GM23338 (cell line): ENCODE results near the gene DNAJC7.

ENCODE experiments used
- CREB1 ChIP-seq: fragments of 250-450 bp; sonication (Bioruptor Pico); IDR thresholded peaks from 2 replicates; pipeline ENCODE4 v1.5.0; 2020; ENCODE audit warnings: low read depth, mild to moderate bottlenecking, moderate library complexity
- CTCF ChIP-seq, 2 experiments: fragments of 200-600 bp in 1 of 2; sonication (generic) in 1 of 2; conservative IDR thresholded peaks; 2 replicates each; pipeline versions ENCODE4 v1.5.1 to v1.6.1; 2016 to 2017; ENCODE audit warnings: antibody characterized with exemption in 2 of 2, low read depth in 2 of 2, mild to moderate bottlenecking in 2 of 2, moderate library complexity in 1 of 2
- JUNB ChIP-seq: IDR thresholded peaks from one replicate; pipeline ENCODE4 v1.6.1; 2016; ENCODE audit warnings: antibody characterized with exemption; ENCODE audit not compliant: unreplicated experiment
- STAT1 ChIP-seq: IDR thresholded peaks from one replicate; pipeline ENCODE4 v1.6.1; 2016; ENCODE audit warnings: antibody characterized with exemption; ENCODE audit not compliant: unreplicated experiment
- ZNF114 ChIP-seq: fragments of 250-450 bp; sonication (Bioruptor Pico); IDR thresholded peaks from 2 replicates; pipeline ENCODE4 v1.5.0; 2020; ENCODE audit warnings: mild to moderate bottlenecking, moderate library complexity
- TF ChIP-seq, protein P1 (sequence below): IDR thresholded peaks from one replicate; pipeline ENCODE4 v1.6.1; 2018; ENCODE audit warnings: antibody characterized with exemption; ENCODE audit not compliant: unreplicated experiment

DNA sequence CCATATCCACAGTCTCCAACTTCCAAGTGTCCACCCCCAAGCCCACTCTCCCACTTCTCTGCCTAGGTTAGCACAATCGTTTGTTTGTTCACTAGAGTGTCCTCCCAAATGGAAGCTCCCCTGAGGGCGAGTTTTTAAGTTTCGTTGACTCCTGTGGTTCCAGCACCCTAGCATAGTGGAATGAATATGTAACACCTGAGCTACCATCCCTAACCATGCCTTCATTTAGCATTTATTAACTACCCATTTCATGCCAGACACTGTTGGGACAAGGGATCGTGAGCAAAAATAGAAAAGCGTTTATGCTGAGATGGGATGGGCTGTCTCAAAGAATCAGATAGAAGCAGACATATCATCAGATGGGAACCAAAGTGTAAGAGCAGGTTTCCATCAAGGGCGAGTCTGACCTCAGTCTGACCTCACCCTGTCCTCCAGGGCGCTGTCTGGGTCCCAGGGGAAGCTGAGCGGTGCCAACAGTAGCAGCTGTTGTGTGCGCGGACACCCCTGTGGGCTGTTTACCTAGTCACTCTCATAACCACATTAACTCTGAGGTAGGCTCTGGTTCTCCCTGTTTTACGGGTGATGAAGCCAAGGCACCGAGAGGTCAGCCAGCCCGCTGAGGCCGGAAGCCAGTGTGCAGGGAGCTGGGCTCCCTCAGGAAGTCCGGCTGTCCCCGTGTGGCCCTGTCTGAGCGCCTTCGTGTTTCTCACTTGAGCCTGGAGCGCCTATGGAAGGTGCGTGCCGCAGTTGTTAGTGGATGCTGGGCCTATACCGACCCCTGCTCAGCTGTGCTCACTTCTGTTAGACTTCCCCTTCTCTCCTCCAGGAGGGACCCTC lies 44.5 kb downstream of the DNAJC7 start:
- no peak for TF ChIP-seq CTCF (conservative IDR thresholded peaks at IDR 0.05; ENCODE audit: low read depth in 2 of 2)
- TF ChIP-seq CREB1 (CRISPR knock-in tag) = no peak
- TF ChIP-seq JUNB = no peak
- TF ChIP-seq ZNF114 (CRISPR knock-in tag) = no peak
- TF ChIP-seq, protein P1, sequence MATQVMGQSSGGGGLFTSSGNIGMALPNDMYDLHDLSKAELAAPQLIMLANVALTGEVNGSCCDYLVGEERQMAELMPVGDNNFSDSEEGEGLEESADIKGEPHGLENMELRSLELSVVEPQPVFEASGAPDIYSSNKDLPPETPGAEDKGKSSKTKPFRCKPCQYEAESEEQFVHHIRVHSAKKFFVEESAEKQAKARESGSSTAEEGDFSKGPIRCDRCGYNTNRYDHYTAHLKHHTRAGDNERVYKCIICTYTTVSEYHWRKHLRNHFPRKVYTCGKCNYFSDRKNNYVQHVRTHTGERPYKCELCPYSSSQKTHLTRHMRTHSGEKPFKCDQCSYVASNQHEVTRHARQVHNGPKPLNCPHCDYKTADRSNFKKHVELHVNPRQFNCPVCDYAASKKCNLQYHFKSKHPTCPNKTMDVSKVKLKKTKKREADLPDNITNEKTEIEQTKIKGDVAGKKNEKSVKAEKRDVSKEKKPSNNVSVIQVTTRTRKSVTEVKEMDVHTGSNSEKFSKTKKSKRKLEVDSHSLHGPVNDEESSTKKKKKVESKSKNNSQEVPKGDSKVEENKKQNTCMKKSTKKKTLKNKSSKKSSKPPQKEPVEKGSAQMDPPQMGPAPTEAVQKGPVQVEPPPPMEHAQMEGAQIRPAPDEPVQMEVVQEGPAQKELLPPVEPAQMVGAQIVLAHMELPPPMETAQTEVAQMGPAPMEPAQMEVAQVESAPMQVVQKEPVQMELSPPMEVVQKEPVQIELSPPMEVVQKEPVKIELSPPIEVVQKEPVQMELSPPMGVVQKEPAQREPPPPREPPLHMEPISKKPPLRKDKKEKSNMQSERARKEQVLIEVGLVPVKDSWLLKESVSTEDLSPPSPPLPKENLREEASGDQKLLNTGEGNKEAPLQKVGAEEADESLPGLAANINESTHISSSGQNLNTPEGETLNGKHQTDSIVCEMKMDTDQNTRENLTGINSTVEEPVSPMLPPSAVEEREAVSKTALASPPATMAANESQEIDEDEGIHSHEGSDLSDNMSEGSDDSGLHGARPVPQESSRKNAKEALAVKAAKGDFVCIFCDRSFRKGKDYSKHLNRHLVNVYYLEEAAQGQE = no peak
- TF ChIP-seq STAT1 = no peak
